Pons (tissue), 1 donor: ENCODE results near the gene MCTP1.

Experiments
- DNase-seq: peaks from one replicate; pipeline ENCODE4 v3.0.0-alpha.2; 2016; ENCODE audit warnings: low spot score

MCTP1 gene

GRCh38 chr5:95072281-95072680 lies 212.6 kb downstream of the MCTP1 start:
- DNase-seq: no peak

GRCh38 chr5:95070866-95071265 lies 214.0 kb downstream of the MCTP1 start:
- no peak for DNase-seq

DNA sequence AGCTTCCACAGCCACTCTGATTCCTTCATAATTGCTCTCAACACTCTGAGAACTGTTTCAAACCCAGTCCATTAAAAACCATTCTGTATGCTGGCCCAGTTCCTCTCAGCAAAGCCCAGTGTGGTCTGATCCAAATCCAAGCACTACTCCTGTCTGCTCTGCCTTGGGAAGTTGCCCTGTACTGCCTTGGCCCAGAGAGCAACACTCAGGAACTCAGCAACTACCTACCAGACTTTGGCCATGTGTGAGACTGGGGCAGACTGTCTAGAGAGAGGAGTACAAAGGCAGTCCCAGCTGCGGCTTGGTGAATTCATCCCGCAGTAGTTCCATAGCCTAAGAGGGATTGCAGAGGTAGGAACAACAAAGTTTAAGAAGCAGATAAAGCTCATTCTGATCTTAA lies 214.4 kb downstream of the MCTP1 start:
- DNase-seq: no peak

DNA sequence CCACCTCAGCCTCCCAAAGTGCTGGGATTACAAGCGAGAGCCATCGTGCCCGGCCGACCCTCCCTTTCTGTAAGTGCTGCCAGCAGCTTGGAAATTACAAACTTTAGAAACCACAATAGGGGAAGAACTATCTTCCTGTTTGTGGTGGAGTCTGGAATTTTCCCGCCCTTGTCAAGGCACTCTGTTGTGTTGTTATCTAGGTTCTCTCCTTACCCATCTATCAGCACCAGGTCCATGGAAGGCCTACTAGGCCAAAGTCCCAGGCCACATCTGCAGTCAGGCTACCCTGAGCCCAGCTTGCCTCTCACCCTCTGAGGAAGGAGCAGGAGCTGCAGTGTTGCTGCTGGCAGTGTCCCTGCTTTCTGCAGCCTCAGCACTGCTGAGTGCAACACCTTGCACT lies 214.9 kb downstream of the MCTP1 start:
- DNase-seq: no peak

DNA sequence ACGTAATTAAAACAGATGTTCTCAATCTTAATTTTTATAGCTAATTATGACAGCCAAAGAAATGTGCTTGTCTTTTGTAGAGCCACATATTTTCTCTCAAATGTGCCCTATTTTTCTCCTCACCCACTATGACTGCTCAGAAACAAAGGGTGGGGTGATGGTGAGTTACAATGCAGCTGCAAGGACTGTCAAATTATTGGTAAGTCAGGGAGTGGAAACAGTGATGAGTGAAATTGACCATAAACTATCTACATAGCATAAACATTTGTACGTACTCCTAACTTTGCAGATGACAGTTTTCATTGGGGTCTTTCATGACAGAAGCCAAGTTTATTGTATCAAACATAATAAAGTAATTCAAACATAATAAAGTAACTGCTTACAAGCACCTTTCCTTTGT lies 215.9 kb downstream of the MCTP1 start:
- no peak for DNase-seq

DNA sequence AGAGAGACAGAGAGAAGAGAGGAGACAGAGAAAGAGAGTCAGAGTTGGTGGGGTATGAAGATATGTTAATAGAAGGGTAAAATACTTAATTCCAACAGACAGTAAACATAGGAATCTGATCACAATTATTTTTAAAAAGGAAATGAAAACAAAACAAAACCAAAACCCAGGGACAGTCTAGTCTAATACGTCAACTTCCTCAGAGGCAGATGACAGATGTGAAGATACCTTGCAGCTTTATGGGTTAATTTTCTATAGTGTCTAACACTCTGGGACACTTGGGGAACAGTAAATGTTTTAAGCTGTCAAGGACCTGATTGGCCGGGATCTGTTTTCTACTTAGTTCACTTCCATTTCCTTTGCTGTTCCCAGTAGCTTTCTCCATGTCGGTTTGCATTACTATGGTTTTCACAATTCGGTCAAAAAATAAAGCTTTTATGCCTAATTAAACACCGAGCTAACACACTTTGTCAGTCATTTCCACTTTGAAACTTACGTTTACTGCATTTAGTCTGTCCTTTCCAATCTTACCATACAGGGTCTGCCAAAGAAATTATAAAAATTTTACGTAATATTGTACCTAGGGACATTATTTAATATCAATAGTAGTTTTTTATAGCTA lies 216.5 kb downstream of the MCTP1 start:
- no peak for DNase-seq

GRCh38 chr5:95066048-95066447 lies 218.8 kb downstream of the MCTP1 start:
- no peak for DNase-seq

- no peak for DNase-seq
These were observed 221.4 kb downstream of the MCTP1 start for GRCh38 chr5:95063492-95063891.

DNA sequence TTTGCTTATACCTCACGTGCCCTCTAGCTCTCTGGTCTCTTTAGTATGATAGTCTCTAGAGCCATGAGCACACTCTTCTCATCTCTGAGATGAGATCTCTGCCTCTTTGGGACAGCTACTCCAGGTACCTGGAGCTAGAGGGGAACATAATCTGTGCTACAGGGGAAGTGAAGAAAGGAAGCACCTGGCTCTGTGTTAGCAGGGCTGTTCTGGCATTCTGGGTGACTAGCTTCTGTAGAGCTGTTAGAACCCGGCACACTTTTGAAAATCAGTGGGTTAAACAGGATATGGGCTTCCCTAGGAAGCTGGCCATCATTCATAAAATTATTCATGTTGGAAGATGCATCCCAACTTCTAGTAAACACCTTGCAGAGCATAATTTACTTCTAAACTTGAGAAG lies 224.8 kb downstream of the MCTP1 start:
- DNase-seq: no peak

DNA sequence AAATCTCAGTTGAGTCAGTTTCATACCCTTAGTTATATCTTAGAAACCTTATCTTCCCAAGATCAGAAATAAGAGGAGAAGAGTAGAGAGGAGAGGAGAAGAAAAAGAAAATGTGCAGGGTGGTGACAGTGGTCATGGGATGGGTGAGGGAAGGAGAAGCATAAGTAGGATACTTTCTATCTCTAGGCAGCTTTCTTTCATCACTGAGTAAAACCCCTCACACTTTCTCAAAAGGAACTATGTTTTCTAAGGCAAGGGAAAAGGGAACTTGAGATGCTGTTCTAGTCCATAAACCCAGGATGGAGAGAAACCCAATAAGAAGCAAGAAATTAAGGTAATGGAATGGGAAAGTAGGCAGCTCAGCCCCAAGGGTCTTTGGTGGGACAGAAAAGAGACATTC lies 225.3 kb downstream of the MCTP1 start:
- DNase-seq: no peak

GRCh38 chr5:95057615-95058014 lies 227.3 kb downstream of the MCTP1 start:
- DNase-seq: no peak

- no peak for DNase-seq
These were observed 231.6 kb downstream of the MCTP1 start for GRCh38 chr5:95053253-95053652.

DNA sequence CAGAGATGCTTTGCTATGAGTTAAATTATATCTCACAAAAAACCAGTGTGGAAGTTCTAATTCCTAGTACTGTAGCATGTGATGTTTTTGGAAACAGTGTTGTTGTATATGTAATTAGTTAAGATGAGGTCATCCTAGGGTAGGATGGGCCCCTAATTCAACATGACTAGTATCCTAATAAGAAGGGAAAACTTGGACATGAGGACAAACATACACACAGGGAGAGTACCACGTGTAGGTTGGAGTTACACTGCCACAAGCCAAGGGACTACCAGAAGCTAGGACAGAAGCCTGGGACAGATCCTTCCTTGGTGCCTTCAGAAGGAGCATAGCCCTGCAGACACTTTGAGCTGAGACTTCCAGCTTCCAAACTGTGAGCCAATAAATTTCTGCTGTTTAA lies 234.2 kb downstream of the MCTP1 start:
- no peak for DNase-seq

- no peak for DNase-seq
These were observed 236.3 kb downstream of the MCTP1 start for GRCh38 chr5:95048628-95049027.

- no peak for DNase-seq
These were observed 239.5 kb downstream of the MCTP1 start for GRCh38 chr5:95045181-95045965.

- no peak for DNase-seq
These were observed 240.8 kb downstream of the MCTP1 start for GRCh38 chr5:95044096-95044495.

DNA sequence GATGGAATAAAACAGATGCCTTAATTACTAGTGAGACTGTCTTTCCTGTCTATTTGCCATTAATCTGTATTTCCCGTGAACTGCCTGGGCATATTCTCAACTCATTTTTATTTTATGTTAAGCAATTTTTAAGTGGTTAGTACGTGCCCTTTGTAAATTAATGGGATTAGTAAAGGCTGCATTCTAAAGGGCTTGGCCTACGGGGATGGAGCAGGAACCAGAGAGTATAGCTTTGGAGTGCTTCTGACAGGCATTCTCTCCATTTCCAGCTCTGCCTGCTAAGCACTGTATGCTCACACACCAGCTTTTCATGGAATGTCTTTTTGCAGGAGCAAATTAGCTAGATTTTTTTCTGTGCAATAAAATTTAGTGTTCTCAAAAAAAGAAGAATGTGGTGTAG lies 241.2 kb downstream of the MCTP1 start:
- no peak for DNase-seq

- no peak for DNase-seq
These were observed 241.7 kb downstream of the MCTP1 start for GRCh38 chr5:95043234-95043633.

DNA sequence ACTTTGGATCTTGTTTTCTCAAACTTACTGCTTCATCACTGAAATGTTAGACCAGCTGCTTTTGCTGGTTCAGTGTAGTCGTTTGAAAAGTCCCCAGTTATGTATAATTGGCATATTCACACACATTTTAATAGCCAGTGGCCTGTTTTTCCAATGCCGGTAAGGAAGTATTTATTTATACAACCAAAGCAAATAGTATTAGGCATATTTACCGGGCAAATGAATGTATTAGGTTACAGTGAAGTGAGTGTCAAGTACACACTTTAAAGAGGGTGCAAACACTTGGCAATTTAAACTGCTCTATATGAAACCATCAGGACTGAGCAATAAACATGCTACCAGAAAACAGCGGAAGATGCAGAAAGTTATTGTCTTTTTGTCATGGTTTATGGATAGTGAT lies 242.9 kb downstream of the MCTP1 start:
- no peak for DNase-seq

DNA sequence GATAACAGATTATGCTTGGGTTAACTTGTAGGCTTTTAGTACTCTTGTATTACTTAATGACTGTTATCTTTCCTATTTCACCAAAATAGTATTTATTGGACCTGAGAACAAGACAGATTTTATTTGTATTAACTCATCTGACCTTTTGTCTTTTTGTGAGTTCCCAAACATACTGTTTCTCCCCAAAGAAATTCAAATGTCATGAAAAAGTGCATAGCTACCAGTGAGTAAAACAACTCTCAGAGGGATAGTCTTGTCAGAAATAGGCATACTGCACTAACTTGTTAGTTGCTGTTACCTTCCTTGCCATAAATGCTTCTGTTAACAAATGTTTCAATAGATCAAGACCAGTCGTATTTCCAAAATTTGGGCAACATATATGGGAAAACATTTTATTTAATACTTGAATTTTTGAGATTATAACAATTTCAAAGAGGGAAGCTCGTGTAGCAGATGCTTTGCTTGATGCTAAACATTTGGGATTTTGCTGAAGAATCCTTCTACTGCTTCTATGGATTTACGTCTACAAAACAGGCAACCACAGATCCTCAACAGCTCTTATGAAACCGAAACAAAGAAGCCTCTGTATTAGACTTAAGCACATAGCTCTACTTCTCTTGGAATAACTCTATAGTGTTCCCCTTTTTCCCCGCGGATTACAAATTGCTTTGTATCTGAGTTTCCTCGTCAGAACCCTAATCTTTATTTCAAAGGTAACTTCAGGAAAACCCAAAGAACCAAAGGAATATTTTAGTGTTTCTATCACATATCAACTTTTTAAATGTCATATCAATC lies 248.8 kb downstream of the MCTP1 start:
- DNase-seq: peak; percentile 37

DNA sequence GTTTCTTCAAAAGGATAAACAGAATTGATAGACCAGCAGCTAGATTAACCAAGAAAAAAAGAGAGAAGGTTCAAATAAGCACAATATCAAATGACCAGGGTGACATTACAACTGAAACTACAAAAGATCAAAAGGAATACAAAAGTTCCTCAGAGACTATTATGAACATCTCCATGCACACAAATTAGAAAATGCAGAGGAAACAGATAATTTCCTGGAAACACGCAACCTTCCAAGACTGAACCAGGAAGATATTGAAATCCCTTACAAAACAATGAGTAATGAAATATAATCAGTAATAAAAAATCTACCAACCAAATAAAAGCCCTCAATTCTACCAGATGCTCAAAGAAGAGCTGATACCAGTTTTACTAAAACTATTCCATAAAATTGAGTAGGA lies 252.1 kb downstream of the MCTP1 start:
- no peak for DNase-seq

GRCh38 chr5:95029569-95030366 lies 255.1 kb downstream of the MCTP1 start:
- no peak for DNase-seq
